WTC11 (cell line): ENCODE data around the gene ACACA.

ENCODE experiments used
- CTCF ChIP-seq: fragments of 200-600 bp; IDR thresholded peaks from 2 replicates; pipeline ENCODE4 v1.8.0; 2022; ENCODE audit warnings: antibody characterized with exemption
- E2F4 ChIP-seq: sonication (generic); formaldehyde crosslinking; IDR thresholded peaks from 2 replicates; pipeline ENCODE4 v1.8.1; 2022; ENCODE audit warnings: low read depth, mild to moderate bottlenecking, moderate library complexity, missing genetic modification reagents, borderline replicate concordance
- FOXP4 ChIP-seq: sonication (generic); formaldehyde crosslinking; IDR thresholded peaks from 2 replicates; pipeline ENCODE4 v1.8.0; 2022; ENCODE audit warnings: mild to moderate bottlenecking, missing genetic modification reagents
- MLX ChIP-seq: sonication (generic); formaldehyde crosslinking; IDR thresholded peaks from 2 replicates; pipeline ENCODE4 v1.8.1; 2023; ENCODE audit warnings: mild to moderate bottlenecking, missing genetic modification reagents, moderate library complexity
- NFYB ChIP-seq: sonication (generic); formaldehyde crosslinking; conservative IDR thresholded peaks from 2 replicates; pipeline ENCODE4 v1.8.0; 2022; ENCODE audit warnings: low read depth, missing genetic modification reagents
- NR1H2 ChIP-seq: sonication (generic); formaldehyde crosslinking; IDR thresholded peaks from 2 replicates; pipeline ENCODE4 v1.9.0; 2021; ENCODE audit warnings: mild to moderate bottlenecking, moderate library complexity, missing genetic modification reagents
- TEAD4 ChIP-seq: sonication (generic); formaldehyde crosslinking; IDR thresholded peaks from 2 replicates; pipeline ENCODE4 v1.8.0; 2022; ENCODE audit warnings: mild to moderate bottlenecking, missing genetic modification reagents
- ZNF121 ChIP-seq: sonication (generic); formaldehyde crosslinking; IDR thresholded peaks from 2 replicates; pipeline ENCODE4 v1.8.0; 2023; ENCODE audit warnings: missing genetic modification reagents
- ZNF317 ChIP-seq: sonication (generic); formaldehyde crosslinking; IDR thresholded peaks from 2 replicates; pipeline ENCODE4 v1.8.1; 2023; ENCODE audit warnings: low read depth, mild to moderate bottlenecking, moderate library complexity, missing genetic modification reagents, borderline replicate concordance

GRCh38 chr17:37097154-37097553 is 309.5 kb downstream of the ACACA start:
- TF ChIP-seq TEAD4 (CRISPR knock-in tag) (no peak), FOXP4 (CRISPR knock-in tag) (no peak), NR1H2 (CRISPR knock-in tag) (no peak), CTCF (no peak), MLX (CRISPR knock-in tag) (no peak), ZNF317 (CRISPR knock-in tag) (no peak), NFYB (no peak), ZNF121 (CRISPR knock-in tag) (no peak), E2F4 (CRISPR knock-in tag) (no peak)
